ENCODE measurements around the gene VPS13D.
"Not testable (repeated sequence)": the region's sequence is repeated elsewhere in the genome, so short reads cannot be mapped to it uniquely, and the experiment has no call there.

Gene VPS13D

GRCh38 chr1:12387641-12388040, 157.8 kb downstream of the VPS13D start:
- Histone ChIP-seq H3K9ac (ENCODE audit: low read length) (no peak overlapping the region), H3K27me3 (ENCODE audit: control insufficient read depth, insufficient read depth, low read length) (no peaks in the 10 kb centered on the region), H3K4me3 (ENCODE audit: low read length) (no peak overlapping the region), H3K36me3 (ENCODE audit: control insufficient read depth, insufficient read depth, low read length) (peaks cover 3% of the 10 kb centered on the region), H3K9me3 (ENCODE audit: control insufficient read depth, low read length) (no peaks in the 10 kb centered on the region), H3K4me1 (ENCODE audit: control insufficient read depth, insufficient read depth, low read length) (peaks cover 12% of the 10 kb centered on the region)

- not testable (repeated sequence) for H3K27me3 ChIP-seq (ENCODE audit: control insufficient read depth, insufficient read depth, low read length); H3K9me3 ChIP-seq (ENCODE audit: control insufficient read depth, low read length); H3K4me1 ChIP-seq (ENCODE audit: control insufficient read depth, insufficient read depth, low read length); H3K36me3 ChIP-seq (ENCODE audit: control insufficient read depth, insufficient read depth, low read length); H3K9ac ChIP-seq (ENCODE audit: low read length); H3K4me3 ChIP-seq (ENCODE audit: low read length)
Measured at GRCh38 chr1:12390296-12390695, 160.5 kb downstream of the VPS13D start.

GRCh38 chr1:12397462-12398450, 167.9 kb downstream of the VPS13D start:
- H3K9me3 ChIP-seq (ENCODE audit: control insufficient read depth, low read length): no peaks in the 10 kb centered on the region
- H3K36me3 ChIP-seq (ENCODE audit: control insufficient read depth, insufficient read depth, low read length): peaks cover 4% of the 10 kb centered on the region
- no peak overlapping the region for H3K9ac ChIP-seq (ENCODE audit: low read length)
- H3K27me3 ChIP-seq (ENCODE audit: control insufficient read depth, insufficient read depth, low read length): no peaks in the 10 kb centered on the region
- H3K4me3 ChIP-seq (ENCODE audit: low read length): no peak overlapping the region
- H3K4me1 ChIP-seq (ENCODE audit: control insufficient read depth, insufficient read depth, low read length): peaks cover 25% of the 10 kb centered on the region

- Histone ChIP-seq H3K36me3 (ENCODE audit: control insufficient read depth, insufficient read depth, low read length) (peaks cover 4% of the 10 kb centered on the region), H3K27me3 (ENCODE audit: control insufficient read depth, insufficient read depth, low read length) (no peaks in the 10 kb centered on the region), H3K9me3 (ENCODE audit: control insufficient read depth, low read length) (no peaks in the 10 kb centered on the region), H3K4me1 (ENCODE audit: control insufficient read depth, insufficient read depth, low read length) (peaks cover 25% of the 10 kb centered on the region), H3K9ac (ENCODE audit: low read length) (no peak overlapping the region), H3K4me3 (ENCODE audit: low read length) (no peak overlapping the region)
Measured at GRCh38 chr1:12398479-12398878, 168.6 kb downstream of the VPS13D start.

GRCh38 chr1:12400027-12400693, 170.3 kb downstream of the VPS13D start:
- Histone ChIP-seq H3K4me3 (ENCODE audit: low read length) (no peak overlapping the region), H3K36me3 (ENCODE audit: control insufficient read depth, insufficient read depth, low read length) (peaks cover 4% of the 10 kb centered on the region), H3K9me3 (ENCODE audit: control insufficient read depth, low read length) (no peaks in the 10 kb centered on the region), H3K4me1 (ENCODE audit: control insufficient read depth, insufficient read depth, low read length) (peaks cover 28% of the 10 kb centered on the region), H3K27me3 (ENCODE audit: control insufficient read depth, insufficient read depth, low read length) (no peaks in the 10 kb centered on the region), H3K9ac (ENCODE audit: low read length) (no peak overlapping the region)

GRCh38 chr1:12402159-12402673, 172.4 kb downstream of the VPS13D start:
- H3K36me3 ChIP-seq (ENCODE audit: control insufficient read depth, insufficient read depth, low read length): peaks cover 4% of the 10 kb centered on the region
- H3K9me3 ChIP-seq (ENCODE audit: control insufficient read depth, low read length): no peaks in the 10 kb centered on the region
- peaks cover 48% of the 10 kb centered on the region for H3K4me1 ChIP-seq (ENCODE audit: control insufficient read depth, insufficient read depth, low read length)
- no peak overlapping the region for H3K9ac ChIP-seq (ENCODE audit: low read length)
- H3K4me3 ChIP-seq (ENCODE audit: low read length): no peak overlapping the region
- H3K27me3 ChIP-seq (ENCODE audit: control insufficient read depth, insufficient read depth, low read length): no peaks in the 10 kb centered on the region

- peaks cover 48% of the 10 kb centered on the region for H3K4me1 ChIP-seq (ENCODE audit: control insufficient read depth, insufficient read depth, low read length)
Measured at GRCh38 chr1:12402842-12403241, 173.0 kb downstream of the VPS13D start.

GRCh38 chr1:12404918-12405317, 175.1 kb downstream of the VPS13D start:
- H3K9me3 ChIP-seq (ENCODE audit: control insufficient read depth, low read length): no peaks in the 10 kb centered on the region
- H3K9ac ChIP-seq (ENCODE audit: low read length): no peak overlapping the region
- peaks cover 42% of the 10 kb centered on the region for H3K4me1 ChIP-seq (ENCODE audit: control insufficient read depth, insufficient read depth, low read length)
- peaks cover 4% of the 10 kb centered on the region for H3K36me3 ChIP-seq (ENCODE audit: control insufficient read depth, insufficient read depth, low read length)
- no peaks in the 10 kb centered on the region for H3K27me3 ChIP-seq (ENCODE audit: control insufficient read depth, insufficient read depth, low read length)
- H3K4me3 ChIP-seq (ENCODE audit: low read length): no peak overlapping the region

More at GRCh38 chr1:12402842-12403241, 173.0 kb downstream of the VPS13D start:
- Histone ChIP-seq H3K27me3 (ENCODE audit: control insufficient read depth, insufficient read depth, low read length) (no peaks in the 10 kb centered on the region), H3K4me3 (ENCODE audit: low read length) (no peak overlapping the region), H3K36me3 (ENCODE audit: control insufficient read depth, insufficient read depth, low read length) (peaks cover 4% of the 10 kb centered on the region), H3K9ac (ENCODE audit: low read length) (no peak overlapping the region), H3K9me3 (ENCODE audit: control insufficient read depth, low read length) (no peaks in the 10 kb centered on the region)

- Histone ChIP-seq H3K36me3 (ENCODE audit: control insufficient read depth, insufficient read depth, low read length) (no peaks in the 10 kb centered on the region), H3K27me3 (ENCODE audit: control insufficient read depth, insufficient read depth, low read length) (no peaks in the 10 kb centered on the region), H3K4me1 (ENCODE audit: control insufficient read depth, insufficient read depth, low read length) (peaks cover 42% of the 10 kb centered on the region), H3K9me3 (ENCODE audit: control insufficient read depth, low read length) (no peaks in the 10 kb centered on the region), H3K9ac (ENCODE audit: low read length) (no peak overlapping the region), H3K4me3 (ENCODE audit: low read length) (no peak overlapping the region)
Measured at GRCh38 chr1:12405325-12406210, 175.7 kb downstream of the VPS13D start.

GRCh38 chr1:12406211-12407021, 176.6 kb downstream of the VPS13D start:
- Histone ChIP-seq H3K4me1 (ENCODE audit: control insufficient read depth, insufficient read depth, low read length) (peaks cover 42% of the 10 kb centered on the region), H3K36me3 (ENCODE audit: control insufficient read depth, insufficient read depth, low read length) (no peaks in the 10 kb centered on the region), H3K27me3 (ENCODE audit: control insufficient read depth, insufficient read depth, low read length) (no peaks in the 10 kb centered on the region), H3K9ac (ENCODE audit: low read length) (no peak overlapping the region), H3K9me3 (ENCODE audit: control insufficient read depth, low read length) (no peaks in the 10 kb centered on the region), H3K4me3 (ENCODE audit: low read length) (no peak overlapping the region)

Measured in mucosa of stomach (tissue), 1 donor.